Measurements from ENCODE around the gene CMAS.

GRCh38 chr12:22014783-22015144, 31.3 kb upstream of the CMAS start:
- TF ChIP-seq CTCF (IDR thresholded peaks at IDR 0.05) (no peak), POLR2A (IDR thresholded peaks at IDR 0.05) (no peak)

Measured in lower leg skin (tissue), 3 donors.